Ishikawa (cell line): ENCODE measurements around the gene CHTF18.

Source experiments
- CREB1 ChIP-seq: IDR thresholded peaks from 2 replicates; pipeline ENCODE4 v1.6.1; 2012; ENCODE audit warnings: low read depth
- EP300 ChIP-seq: IDR thresholded peaks from 2 replicates; pipeline ENCODE4 v1.6.1; 2012; ENCODE audit warnings: borderline replicate concordance
- FOXM1 ChIP-seq: IDR thresholded peaks from 2 replicates; pipeline ENCODE4 v1.6.1; 2012; ENCODE audit warnings: low read depth, borderline replicate concordance
- MAX ChIP-seq: IDR thresholded peaks from 2 replicates; pipeline ENCODE4 v1.6.1; 2012
- NFIC ChIP-seq: IDR thresholded peaks from 2 replicates; pipeline ENCODE4 v1.6.1; 2012
- RAD21 ChIP-seq: IDR thresholded peaks from 2 replicates; pipeline ENCODE4 v1.6.1; 2012; ENCODE audit warnings: low read depth
- REST ChIP-seq: IDR thresholded peaks from 2 replicates; pipeline ENCODE4 v1.6.1; 2012; ENCODE audit warnings: low read depth, mild to moderate bottlenecking
- TAF1 ChIP-seq: IDR thresholded peaks from 2 replicates; pipeline ENCODE4 v1.6.1; 2012; ENCODE audit warnings: low read depth, mild to moderate bottlenecking
- TCF12 ChIP-seq: IDR thresholded peaks from 2 replicates; pipeline ENCODE4 v1.6.1; 2012; ENCODE audit warnings: low read depth
- YY1 ChIP-seq: IDR thresholded peaks from 2 replicates; pipeline ENCODE4 v1.6.1; 2012; ENCODE audit warnings: low read depth

- TF ChIP-seq EP300 (no peak), MAX (no peak), YY1 (no peak), CREB1 (no peak), REST (no peak), FOXM1 (no peak), NFIC (no peak), TCF12 (no peak), TAF1 (no peak), RAD21 (no peak)
These were observed 32.0 kb upstream of the CHTF18 start for GRCh38 chr16:756428-756827.
